GM19467 (cell line): Measurements from ENCODE around the gene GINS3.
"Not testable (repeated sequence)": the region's sequence is repeated elsewhere in the genome, so short reads cannot be mapped to it uniquely, and the experiment has no call there.

Source experiments
- ATAC-seq: cut with Tn5 transposase; IDR thresholded peaks from one replicate; pipeline ENCODE4 v1.9.1; 2021; ENCODE audit warnings: mild to moderate bottlenecking, moderate library complexity; ENCODE audit not compliant: unreplicated experiment

Gene GINS3

GRCh38 chr16:58385218-58385773 lies 7.0 kb upstream of the GINS3 start:
- ATAC-seq: no peak

DNA sequence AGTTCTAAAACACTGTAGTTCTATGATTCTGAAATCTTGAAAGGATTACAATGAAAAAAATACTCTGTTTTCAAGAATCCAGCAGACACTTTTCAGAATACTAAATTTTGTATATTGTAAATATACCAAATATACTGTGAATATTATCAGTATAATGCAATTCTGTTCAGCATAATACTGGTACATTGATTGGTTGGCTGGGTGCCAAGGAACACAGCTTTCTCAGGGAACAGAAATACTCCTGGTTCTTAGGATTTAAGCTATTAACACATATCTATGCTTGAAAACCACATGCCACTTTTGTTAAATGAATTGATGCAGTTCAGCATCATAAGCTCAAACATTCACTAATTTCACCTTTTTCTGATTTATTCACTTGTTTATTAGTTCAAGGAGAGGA lies 2.5 kb upstream of the GINS3 start:
- no peak for ATAC-seq

DNA sequence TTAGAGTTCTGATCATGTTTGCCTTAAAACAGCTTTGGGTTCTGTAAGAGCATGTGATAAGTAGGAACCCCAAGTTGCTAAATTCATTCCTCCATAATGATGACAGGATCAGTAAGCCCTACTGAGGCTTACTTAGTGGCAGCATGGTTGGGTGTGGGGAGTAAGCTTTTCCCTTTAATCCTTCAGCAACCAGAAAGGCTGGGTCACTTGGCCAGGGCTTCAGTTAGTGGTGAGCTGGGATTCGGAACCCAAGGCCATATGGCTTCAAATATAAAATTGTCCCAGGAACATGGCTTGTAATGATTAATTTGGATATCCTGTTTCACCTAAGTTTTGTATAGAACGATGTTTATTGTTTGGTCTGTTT lies 850 bp downstream of the GINS3 start:
- ATAC-seq: no peak

- not testable (repeated sequence) for ATAC-seq
Measured at GRCh38 chr16:58396897-58397296, 4.6 kb downstream of the GINS3 start.

GRCh38 chr16:58399718-58400633 lies 7.7 kb downstream of the GINS3 start:
- ATAC-seq: no peak

GRCh38 chr16:58401305-58401704 lies 9.0 kb downstream of the GINS3 start:
- not testable (repeated sequence) for ATAC-seq

- no peak for ATAC-seq
Measured at GRCh38 chr16:58402796-58403195, 10.5 kb downstream of the GINS3 start.

DNA sequence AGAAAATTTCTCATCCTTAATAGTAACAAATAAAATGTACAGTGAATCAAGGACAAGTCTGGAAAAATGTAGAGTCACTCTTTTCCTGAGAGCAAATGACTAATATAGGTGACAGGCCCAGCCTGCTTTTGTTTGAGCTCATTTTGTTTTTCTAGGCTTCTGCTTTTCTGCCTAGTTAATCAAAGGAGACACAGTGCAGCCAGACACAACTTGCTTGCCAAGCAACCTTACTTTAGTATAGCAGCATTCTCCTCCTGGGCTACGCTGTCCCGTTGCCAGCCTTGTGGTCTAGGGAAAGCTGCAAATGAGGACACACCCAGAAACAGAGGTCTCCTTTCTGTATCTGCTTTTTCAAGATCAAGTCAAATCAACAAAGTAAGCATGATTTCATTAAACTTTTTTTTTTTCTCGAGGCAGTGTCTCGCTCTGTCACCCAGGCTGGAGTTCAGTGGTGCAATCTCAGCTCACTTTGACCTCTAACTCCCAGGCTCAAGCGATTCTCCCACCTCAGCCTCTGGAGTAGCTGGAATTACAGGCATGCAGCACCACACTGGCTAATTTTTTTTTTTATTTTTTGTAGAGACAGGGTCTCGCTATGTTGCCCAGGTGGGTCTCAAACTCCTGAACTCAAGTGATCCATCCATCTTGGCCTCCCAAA lies 17.2 kb downstream of the GINS3 start:
- ATAC-seq: no peak

GRCh38 chr16:58411336-58411735 lies 19.1 kb downstream of the GINS3 start:
- ATAC-seq: no peak

DNA sequence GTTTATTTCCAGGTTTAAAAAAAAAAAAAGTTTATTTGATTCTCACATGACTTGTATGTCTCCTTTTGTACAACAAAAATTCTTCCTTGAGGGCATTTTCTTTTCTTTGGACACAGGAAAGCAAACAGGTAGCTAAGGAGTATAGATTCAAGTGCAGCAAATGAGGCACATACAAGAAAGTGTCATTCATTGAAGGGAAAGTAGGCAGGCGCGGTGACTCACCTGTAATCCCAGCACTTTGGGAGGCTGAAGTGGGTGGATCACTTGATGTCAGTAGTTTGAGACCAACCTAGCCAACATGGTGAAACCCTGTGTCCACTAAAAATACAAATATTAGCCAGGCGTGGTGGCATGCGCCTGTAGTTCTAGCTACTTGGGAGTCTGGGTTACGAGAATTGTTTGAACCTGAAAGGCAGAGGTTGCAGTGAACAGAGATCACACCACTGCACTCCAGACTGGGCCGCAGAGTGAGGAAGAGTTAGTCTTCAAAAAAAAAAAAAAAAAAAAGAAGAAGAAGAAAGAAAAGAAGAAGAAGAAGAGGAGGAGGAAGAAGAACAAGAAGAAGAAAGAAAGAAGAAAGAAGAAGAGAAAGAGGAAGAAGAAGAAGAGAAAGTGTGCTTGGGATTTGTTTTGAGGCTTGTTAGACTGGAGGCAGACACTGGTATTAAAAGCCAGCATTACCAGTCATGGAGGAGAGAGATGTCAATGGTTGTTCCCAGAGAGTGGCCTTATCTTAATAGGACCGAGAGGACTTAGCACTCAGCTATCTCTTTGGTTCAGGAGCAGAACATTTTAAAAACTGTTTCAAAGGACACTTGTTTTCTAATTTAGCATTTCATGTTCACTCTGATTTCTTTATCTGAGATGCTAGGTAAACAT lies 19.7 kb downstream of the GINS3 start:
- ATAC-seq: no peak

- not testable (repeated sequence) for ATAC-seq
Measured at GRCh38 chr16:58412615-58412970, 20.3 kb downstream of the GINS3 start.

DNA sequence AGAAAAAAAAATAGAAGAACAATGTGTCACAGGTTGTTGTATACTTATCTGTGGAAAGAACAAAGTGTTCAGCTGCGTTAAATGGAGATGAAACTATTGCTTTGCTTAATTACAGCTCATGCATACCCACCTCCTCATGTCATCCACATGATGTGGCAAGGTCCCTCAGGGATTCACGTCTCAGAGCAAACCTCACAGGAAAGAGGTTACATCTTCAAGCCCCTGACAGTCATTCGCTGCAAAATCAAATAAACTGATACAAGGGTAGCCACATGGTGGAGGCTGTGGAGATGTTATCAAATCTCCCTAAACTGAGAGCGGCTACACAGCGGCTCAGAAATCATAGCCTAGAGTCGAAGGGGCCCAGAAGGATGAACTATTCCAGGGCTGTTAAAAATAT lies 21.1 kb downstream of the GINS3 start:
- ATAC-seq: no peak

- no peak for ATAC-seq
Measured at GRCh38 chr16:58415003-58415402, 22.7 kb downstream of the GINS3 start.

DNA sequence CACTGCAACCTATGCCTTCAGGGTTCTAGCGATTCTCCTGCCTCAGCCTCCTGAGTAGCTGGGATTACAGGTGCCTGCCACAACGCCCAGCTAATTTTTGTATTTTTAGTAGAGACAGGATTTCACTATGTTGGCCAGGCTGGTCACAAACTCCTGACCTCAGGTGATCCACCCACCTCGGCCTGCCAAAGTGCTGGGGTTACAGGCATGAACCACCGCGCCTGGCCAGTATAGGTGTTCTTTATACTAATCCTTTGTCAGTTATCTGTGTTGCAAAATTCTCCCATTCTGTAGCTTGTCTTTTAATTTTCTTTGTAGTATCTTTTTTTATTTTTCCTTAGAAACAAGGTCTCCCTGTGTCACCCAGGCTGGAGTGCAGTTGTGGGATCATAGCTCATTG lies 23.7 kb downstream of the GINS3 start:
- not testable (repeated sequence) for ATAC-seq

DNA sequence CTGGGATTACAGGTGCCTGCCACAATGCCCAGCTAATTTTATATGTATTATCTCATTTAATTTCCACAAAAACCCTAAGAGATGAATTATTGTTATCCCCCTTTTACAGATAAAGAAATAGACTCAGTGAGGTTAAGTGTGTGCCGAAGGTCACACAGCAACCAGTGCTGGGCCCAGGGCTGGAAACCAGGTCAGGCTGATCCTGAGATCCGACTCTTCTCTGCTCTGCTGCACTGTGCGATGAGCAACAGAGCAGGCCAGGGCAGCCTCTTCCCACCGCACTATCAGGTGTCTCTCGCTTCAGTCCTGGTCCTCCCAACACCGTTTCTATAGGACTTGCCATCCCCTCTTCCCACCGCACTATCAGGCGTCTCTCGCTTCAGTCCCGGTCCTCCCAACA lies 24.8 kb downstream of the GINS3 start:
- no peak for ATAC-seq

GRCh38 chr16:58417600-58417999 lies 25.3 kb downstream of the GINS3 start:
- ATAC-seq: no peak

DNA sequence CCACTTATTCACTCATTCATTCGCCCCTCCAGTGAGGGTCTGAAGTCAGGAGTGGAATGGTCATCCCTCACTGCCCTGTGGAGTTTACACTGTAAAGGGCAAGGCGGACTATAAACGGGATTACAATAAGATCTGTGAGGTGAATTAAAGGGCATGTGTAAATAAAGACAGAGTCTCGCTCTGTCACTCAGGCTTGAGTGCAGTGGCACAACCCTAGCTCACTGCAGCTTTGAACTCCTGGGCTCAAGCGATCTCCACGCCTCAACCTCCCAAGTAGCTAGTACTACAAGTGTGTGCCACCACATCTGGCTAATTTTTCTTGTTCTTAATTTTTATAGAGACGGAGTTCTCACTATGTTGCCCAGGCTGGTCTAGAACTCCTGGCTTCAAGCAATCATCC lies 25.8 kb downstream of the GINS3 start:
- no peak for ATAC-seq

GRCh38 chr16:58418601-58419000 lies 26.3 kb downstream of the GINS3 start:
- no peak for ATAC-seq

DNA sequence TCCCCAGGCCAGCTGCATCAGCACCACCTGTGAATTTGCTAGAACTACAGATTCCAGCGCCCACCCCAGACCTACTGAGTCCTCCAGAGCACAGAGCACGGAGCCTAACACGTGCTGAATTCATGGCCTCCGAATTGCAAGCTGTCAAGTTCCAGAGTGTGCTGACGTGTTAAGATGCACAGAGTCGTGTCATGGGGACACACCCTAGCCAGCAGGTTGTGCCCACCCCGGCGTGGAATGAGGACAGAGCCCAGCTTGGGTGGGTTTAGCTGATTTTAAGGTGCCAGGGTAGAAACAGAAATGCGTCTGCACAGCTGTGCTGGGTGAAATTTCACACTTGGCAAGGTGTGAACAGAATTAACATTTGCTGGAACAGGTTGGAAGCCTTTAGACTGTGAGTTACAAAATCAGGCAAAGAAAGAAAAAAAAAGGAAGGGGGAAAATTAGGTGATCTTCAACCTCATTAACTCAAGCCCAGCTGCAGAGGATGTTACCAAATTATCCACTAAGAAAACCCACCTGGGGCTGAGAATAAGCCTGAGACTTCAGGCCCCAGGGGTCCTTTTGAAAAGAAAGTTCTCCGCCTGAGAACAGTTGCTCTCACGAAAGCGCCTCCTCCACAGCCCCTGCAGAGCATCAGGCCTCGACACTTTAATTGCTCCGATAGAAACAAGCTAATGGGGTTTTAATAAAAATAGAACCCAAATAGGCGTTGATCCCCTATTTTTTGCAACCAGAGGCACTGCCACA lies 27.1 kb downstream of the GINS3 start:
- no peak for ATAC-seq

DNA sequence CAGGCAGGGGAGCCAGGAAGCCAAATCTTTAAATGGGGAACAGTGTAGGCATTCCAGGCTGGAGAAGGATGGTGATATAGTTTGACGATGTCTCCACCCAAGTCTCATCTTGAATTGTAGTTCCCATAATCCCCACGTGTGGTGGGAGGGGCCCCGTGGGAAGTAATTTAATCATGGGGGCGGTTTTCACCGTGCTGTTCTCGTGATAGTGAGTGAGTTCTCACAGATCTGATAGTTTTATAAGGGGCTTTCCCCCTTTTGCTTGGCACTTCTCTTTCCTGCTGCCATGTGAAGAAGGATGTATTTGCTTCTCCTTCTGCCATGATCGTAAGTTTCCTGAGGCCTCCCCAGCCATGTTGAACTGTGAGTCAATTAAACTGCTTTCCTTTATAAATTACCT lies 28.8 kb downstream of the GINS3 start:
- ATAC-seq: no peak
